GM15510 (cell line): Measurements from ENCODE around the gene POC5.

Experiments
- POLR2A ChIP-seq: IDR thresholded peaks from 3 replicates; pipeline ENCODE4 v1.6.1; 2011; ENCODE audit warnings: borderline replicate concordance; ENCODE audit not compliant: insufficient read length; ENCODE audit errors: extremely low read depth

The POC5 gene

GRCh38 chr5:75671506-75671905, 45.7 kb downstream of the POC5 start:
- TF ChIP-seq POLR2A = no peak

GRCh38 chr5:75670577-75670976, 46.7 kb downstream of the POC5 start:
- TF ChIP-seq POLR2A = no peak

GRCh38 chr5:75668977-75669689, 48.1 kb downstream of the POC5 start:
- peak; percentile 46 for TF ChIP-seq POLR2A

GRCh38 chr5:75668445-75668844, 48.8 kb downstream of the POC5 start:
- no peak for TF ChIP-seq POLR2A

GRCh38 chr5:75667586-75667985, 49.7 kb downstream of the POC5 start:
- no peak for TF ChIP-seq POLR2A

- TF ChIP-seq POLR2A = no peak
Measured at GRCh38 chr5:75666801-75667200, 50.4 kb downstream of the POC5 start.

- no peak for TF ChIP-seq POLR2A
Measured at GRCh38 chr5:75664979-75665378, 52.3 kb downstream of the POC5 start.

GRCh38 chr5:75663579-75664284, 53.5 kb downstream of the POC5 start:
- TF ChIP-seq POLR2A = no peak

- TF ChIP-seq POLR2A = no peak
Measured at GRCh38 chr5:75662061-75662460, 55.2 kb downstream of the POC5 start.

GRCh38 chr5:75660678-75661465, 56.4 kb downstream of the POC5 start:
- no peak for TF ChIP-seq POLR2A

- no peak for TF ChIP-seq POLR2A
Measured at GRCh38 chr5:75659791-75660450, 57.3 kb downstream of the POC5 start.

- no peak for TF ChIP-seq POLR2A
Measured at GRCh38 chr5:75656311-75657003, 60.8 kb downstream of the POC5 start.

- no peak for TF ChIP-seq POLR2A
Measured at GRCh38 chr5:75654693-75655295, 62.4 kb downstream of the POC5 start.

GRCh38 chr5:75653521-75653920, 63.7 kb downstream of the POC5 start:
- no peak for TF ChIP-seq POLR2A
